HG03139 (cell line): ENCODE measurements around the gene CDH5.

Experiments used
- ATAC-seq: cut with Tn5 transposase; IDR thresholded peaks from one replicate; pipeline ENCODE4 v1.9.1; 2021; ENCODE audit not compliant: unreplicated experiment

CDH5 gene

DNA sequence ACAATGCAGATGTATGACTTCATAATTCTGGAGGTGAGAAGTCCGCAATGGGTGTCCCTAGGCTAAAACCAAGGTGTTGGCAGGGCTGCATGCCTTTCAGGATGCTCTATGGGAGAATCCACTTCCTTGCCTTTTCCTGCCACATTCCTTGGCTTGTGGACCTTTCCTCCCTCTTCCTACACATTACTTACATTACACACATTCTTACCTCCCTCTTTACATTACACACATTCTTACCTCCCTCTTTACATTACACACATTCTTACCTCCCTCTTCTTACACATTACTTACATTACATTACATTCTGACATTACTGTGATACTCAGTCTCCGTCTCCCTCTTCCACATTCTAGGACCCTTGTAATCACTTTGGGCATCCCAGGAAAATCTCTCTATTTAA lies 14.2 kb upstream of the CDH5 start:
- ATAC-seq: no peak

- no peak for ATAC-seq
Observed at GRCh38 chr16:66353055-66353454, 13.4 kb upstream of the CDH5 start.

GRCh38 chr16:66354034-66354909 lies 12.2 kb upstream of the CDH5 start:
- no peak for ATAC-seq

GRCh38 chr16:66355526-66355925 lies 11.0 kb upstream of the CDH5 start:
- ATAC-seq: no peak

GRCh38 chr16:66357523-66357928 lies 9.0 kb upstream of the CDH5 start:
- ATAC-seq: no peak

DNA sequence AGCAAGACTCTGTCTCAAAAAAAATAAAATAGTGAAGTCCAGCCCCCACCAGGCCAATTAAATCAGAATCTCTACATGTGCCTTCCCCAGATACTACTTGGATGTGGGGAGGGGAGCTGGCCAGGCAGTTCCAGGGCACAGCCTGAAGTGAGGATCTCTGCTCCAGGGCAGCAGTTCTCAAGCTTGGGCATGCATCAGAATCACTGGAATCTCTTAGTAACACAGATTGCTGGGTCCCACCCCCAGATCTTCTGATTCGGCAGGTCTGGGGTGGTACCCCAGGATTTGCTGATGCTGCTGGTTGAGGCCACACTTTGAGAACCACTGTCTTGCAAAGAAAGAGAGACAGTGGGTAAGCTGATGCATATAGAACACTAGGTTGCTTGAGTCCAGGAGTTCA lies 8.3 kb upstream of the CDH5 start:
- ATAC-seq: no peak

- no peak for ATAC-seq
Observed at GRCh38 chr16:66359012-66359411, 7.5 kb upstream of the CDH5 start.

- ATAC-seq: no peak
Observed at GRCh38 chr16:66359811-66360608, 6.5 kb upstream of the CDH5 start.

GRCh38 chr16:66360624-66361324 lies 5.7 kb upstream of the CDH5 start:
- no peak for ATAC-seq

DNA sequence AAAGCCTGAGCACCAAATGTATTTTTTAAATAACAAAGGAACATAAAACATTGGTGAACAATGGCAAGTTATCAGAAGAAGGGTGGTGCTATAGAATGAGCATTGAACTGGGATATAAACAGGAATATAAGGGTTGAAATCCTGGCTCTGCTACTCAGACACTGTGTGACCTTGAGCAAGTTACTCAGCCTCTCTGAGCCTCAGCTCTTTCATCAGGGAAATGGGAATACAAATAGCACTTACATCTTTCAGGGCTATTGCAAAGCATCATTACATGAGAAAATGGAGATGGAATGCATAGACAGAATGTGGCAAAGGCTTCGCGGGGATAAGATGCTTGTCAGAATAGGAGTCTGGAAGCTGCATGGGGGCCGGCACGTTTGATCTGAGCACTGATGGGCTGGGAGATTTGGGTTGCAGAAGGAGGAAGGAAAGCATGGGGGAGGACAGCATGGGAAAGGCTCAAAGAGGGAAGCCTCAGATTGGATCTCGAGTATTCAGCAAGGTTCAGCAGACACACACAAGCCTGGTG lies 4.8 kb upstream of the CDH5 start:
- no peak for ATAC-seq

GRCh38 chr16:66363211-66363777 lies 3.2 kb upstream of the CDH5 start:
- no peak for ATAC-seq

- ATAC-seq: no peak
Observed at GRCh38 chr16:66364117-66364958, 2.2 kb upstream of the CDH5 start.

DNA sequence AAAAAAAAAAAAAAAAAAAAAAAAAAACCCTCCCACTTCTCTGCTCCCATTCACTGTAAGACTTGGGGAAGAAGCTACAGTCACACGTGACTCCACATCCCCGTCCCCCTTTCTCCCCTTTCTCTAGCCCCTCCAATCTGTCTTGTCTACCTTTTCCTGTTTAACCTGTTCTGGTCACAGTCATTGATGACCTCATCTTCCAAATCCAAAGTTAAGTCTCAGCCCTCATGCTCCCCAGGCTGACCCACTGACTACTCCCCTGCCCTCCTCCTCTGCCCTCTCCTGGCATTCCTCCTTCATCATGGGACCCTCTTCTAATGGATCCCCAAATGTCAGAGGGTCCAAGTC lies 1.6 kb upstream of the CDH5 start:
- ATAC-seq: no peak

DNA sequence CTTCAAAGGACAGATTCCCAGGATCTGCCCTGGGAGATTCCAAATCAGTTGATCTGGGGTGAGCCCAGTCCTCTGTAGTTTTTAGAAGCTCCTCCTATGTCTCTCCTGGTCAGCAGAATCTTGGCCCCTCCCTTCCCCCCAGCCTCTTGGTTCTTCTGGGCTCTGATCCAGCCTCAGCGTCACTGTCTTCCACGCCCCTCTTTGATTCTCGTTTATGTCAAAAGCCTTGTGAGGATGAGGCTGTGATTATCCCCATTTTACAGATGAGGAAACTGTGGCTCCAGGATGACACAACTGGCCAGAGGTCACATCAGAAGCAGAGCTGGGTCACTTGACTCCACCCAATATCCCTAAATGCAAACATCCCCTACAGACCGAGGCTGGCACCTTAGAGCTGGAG lies 840 bp upstream of the CDH5 start:
- no peak for ATAC-seq

- no peak for ATAC-seq
Observed at GRCh38 chr16:66367968-66368891, 1.7 kb downstream of the CDH5 start.

DNA sequence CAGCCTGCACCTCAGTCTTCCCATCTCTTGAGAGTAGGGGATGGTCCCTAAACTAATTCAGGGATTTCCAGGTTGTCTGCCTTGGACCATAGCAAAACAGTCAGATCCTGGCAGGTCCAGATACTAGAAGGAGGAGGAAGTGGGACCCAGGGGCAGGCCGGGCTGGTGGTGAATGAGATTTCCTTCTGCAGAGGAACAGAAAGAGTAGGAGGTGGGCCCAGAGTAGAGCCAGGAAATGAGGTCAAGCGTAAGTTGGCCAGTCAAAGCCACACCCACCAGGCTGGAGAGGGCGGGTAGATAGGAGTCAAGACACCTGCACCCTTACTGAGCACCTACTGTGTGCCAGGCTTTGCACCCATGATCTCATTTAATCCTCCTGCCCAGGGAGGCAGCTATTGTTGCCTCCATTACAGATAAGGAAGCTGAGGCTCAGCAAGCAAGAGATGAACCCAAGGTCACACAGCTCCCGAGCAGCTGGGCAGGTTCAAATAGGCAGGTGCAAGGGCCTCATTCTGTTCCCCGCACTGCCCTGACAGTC lies 2.6 kb downstream of the CDH5 start:
- ATAC-seq: no peak

GRCh38 chr16:66370786-66371684 lies 4.5 kb downstream of the CDH5 start:
- no peak for ATAC-seq
